Neural cell (in vitro differentiated cells): ENCODE measurements around the gene QPCTL.

Source experiments
- CTCF ChIP-seq: fragments of 450-650 bp; IDR thresholded peaks from 2 replicates; pipeline ENCODE4 v1.5.1; 2014; ENCODE audit warnings: antibody characterized with exemption, mild to moderate bottlenecking, moderate library complexity; ENCODE audit not compliant: poor library complexity, severe bottlenecking
- EP300 ChIP-seq: fragments of 450-650 bp; conservative IDR thresholded peaks from 2 replicates; pipeline ENCODE4 v1.6.1; 2014; ENCODE audit warnings: antibody characterized with exemption, mild to moderate bottlenecking, moderate library complexity; ENCODE audit not compliant: poor library complexity, severe bottlenecking
- EZH2 ChIP-seq: fragments of 200-600, 300-800 bp; shearing (Covaris generic), sonication (generic); IDR thresholded peaks from 2 replicates; pipeline ENCODE4 v1.6.1; 2014; ENCODE audit warnings: antibody characterized with exemption, low read length, borderline replicate concordance, mild to moderate bottlenecking; ENCODE audit not compliant: insufficient read depth, poor library complexity, severe bottlenecking
- POLR2AphosphoS5 ChIP-seq: IDR thresholded peaks from 2 replicates; pipeline ENCODE4 v1.6.1; 2012
- REST ChIP-seq: IDR thresholded peaks from 2 replicates; pipeline ENCODE4 v1.6.1; 2012; ENCODE audit warnings: borderline replicate concordance
- SMC3 ChIP-seq: fragments of 450-650 bp; conservative IDR thresholded peaks from 2 replicates; pipeline ENCODE4 v1.6.1; 2014; ENCODE audit warnings: antibody characterized with exemption, mild to moderate bottlenecking, moderate library complexity; ENCODE audit not compliant: poor library complexity

- TF ChIP-seq CTCF (no peak), POLR2AphosphoS5 (no peak), EP300 (no peak), EZH2 (no peak), SMC3 (no peak), REST (no peak)
Measured at GRCh38 chr19:45747513-45747912, 55.0 kb downstream of the QPCTL start.
